ENCODE data around the gene RNF126.
"Not testable (repeated sequence)": the region's sequence is repeated elsewhere in the genome, so short reads cannot be mapped to it uniquely, and the experiment has no call there.

RNF126 gene

GRCh38 chr19:676339-677105, 13.5 kb upstream of the RNF126 start, which contains the start of gene FSTL3:
Gene FSTL3 (plus strand): TSS chr19:676392. CDS start chr19:676424, 32 bp downstream.
- TF ChIP-seq CTCF (conservative IDR thresholded peaks at IDR 0.05) = no peak
- H3K27ac ChIP-seq = peak within 1 kb of the TSS; percentile 49; the same call in 1 of the 2 replicates

GRCh38 chr19:676007-676338, 13.0 kb upstream of the RNF126 start:
- H3K27ac ChIP-seq = peak overlapping the region; percentile 49; the same call in 1 of the 2 replicates
- no peak for TF ChIP-seq CTCF (conservative IDR thresholded peaks at IDR 0.05)

- TF ChIP-seq CTCF (conservative IDR thresholded peaks at IDR 0.05) = no peak
- H3K27ac ChIP-seq = no peak overlapping the region
Observed at GRCh38 chr19:674282-675151, 11.5 kb upstream of the RNF126 start.

GRCh38 chr19:670609-671075, 7.6 kb upstream of the RNF126 start:
- H3K27ac ChIP-seq = no peak overlapping the region
- TF ChIP-seq CTCF (conservative IDR thresholded peaks at IDR 0.05) = no peak

GRCh38 chr19:668675-669434, 5.8 kb upstream of the RNF126 start:
- H3K27ac ChIP-seq = not testable (repeated sequence)

- H3K27ac ChIP-seq = not testable (repeated sequence)
Observed at GRCh38 chr19:666985-667573, 4.1 kb upstream of the RNF126 start.

- peak overlapping the region; percentile 94 for H3K27ac ChIP-seq
- peak; percentile 94 for TF ChIP-seq CTCF (conservative IDR thresholded peaks at IDR 0.05)
Observed at GRCh38 chr19:664913-665443, 2.0 kb upstream of the RNF126 start.

All from VCaP (cell line).